HepG2 (cell line): ENCODE results near the gene TUBB4B. TPM values are rescaled to one million over a fixed set of nuclear protein-coding genes. Genes with fewer than 3 reads are reported as not detected.

Source experiments
- ARNT2 ChIP-seq: sonication (generic); formaldehyde crosslinking; IDR thresholded peaks from 2 replicates; pipeline ENCODE4 v1.8.0; 2022; ENCODE audit warnings: mild to moderate bottlenecking, low read depth, missing genetic modification reagents, moderate library complexity
- ELF3 ChIP-seq: IDR thresholded peaks from 2 replicates; pipeline ENCODE4 v1.6.1; 2016; ENCODE audit warnings: missing genetic modification reagents, missing compliant biosample characterization
- FOXK1 ChIP-seq: sonication (generic); formaldehyde crosslinking; IDR thresholded peaks from 2 replicates; pipeline ENCODE4 v1.4.0; 2020; ENCODE audit warnings: low read depth, missing genetic modification reagents, borderline replicate concordance
- GPN1 ChIP-seq: sonication (generic); formaldehyde crosslinking; IDR thresholded peaks from 2 replicates; pipeline ENCODE4 v1.5.1; 2020; ENCODE audit warnings: missing genetic modification reagents, borderline replicate concordance
- GTF2F1 ChIP-seq: fragments of 150-350 bp; IDR thresholded peaks from 2 replicates; pipeline ENCODE4 v1.6.1; 2014; ENCODE audit warnings: low read length
- GZF1 ChIP-seq: sonication (generic); formaldehyde crosslinking; IDR thresholded peaks from 2 replicates; pipeline ENCODE4 v1.5.1; 2020; ENCODE audit warnings: mild to moderate bottlenecking, missing genetic modification reagents
- KLF13 ChIP-seq: sonication (generic); formaldehyde crosslinking; IDR thresholded peaks from 2 replicates; pipeline ENCODE4 v1.4.0; 2020; ENCODE audit warnings: mild to moderate bottlenecking, missing genetic modification reagents
- KLF6 ChIP-seq: IDR thresholded peaks from 2 replicates; pipeline ENCODE4 v1.8.0; 2016; ENCODE audit warnings: missing biosample characterization, missing genetic modification reagents
- MED8 ChIP-seq: sonication (generic); formaldehyde crosslinking; IDR thresholded peaks from 2 replicates; pipeline ENCODE4 v1.8.1; 2023; ENCODE audit warnings: mild to moderate bottlenecking, missing genetic modification reagents; ENCODE audit not compliant: insufficient replicate concordance
- MTA1 ChIP-seq: sonication (generic); formaldehyde crosslinking; IDR thresholded peaks from 2 replicates; pipeline ENCODE4 v1.4.0; 2020; ENCODE audit warnings: missing genetic modification reagents, mild to moderate bottlenecking, borderline replicate concordance
- RBM22 ChIP-seq: fragments of 200-400 bp; formaldehyde crosslinking; optimal IDR thresholded peaks from 2 replicates; pipeline ENCODE3; 2017; ENCODE audit warnings: mild to moderate bottlenecking, low read length, moderate library complexity
- TSC22D2 ChIP-seq: sonication (generic); formaldehyde crosslinking; IDR thresholded peaks from 2 replicates; pipeline ENCODE4 v1.5.1; 2020; ENCODE audit warnings: missing genetic modification reagents, mild to moderate bottlenecking, borderline replicate concordance
- ZNF256 ChIP-seq: sonication (generic); formaldehyde crosslinking; conservative IDR thresholded peaks from 2 replicates; pipeline ENCODE4 v1.4.0; 2020; ENCODE audit warnings: missing genetic modification reagents
- ZNF501 ChIP-seq: sonication (generic); formaldehyde crosslinking; IDR thresholded peaks from 2 replicates; pipeline ENCODE4 v1.5.1; 2020; ENCODE audit warnings: mild to moderate bottlenecking, moderate library complexity, missing genetic modification reagents
- ZNF546 ChIP-seq: sonication (generic); formaldehyde crosslinking; conservative IDR thresholded peaks from 2 replicates; pipeline ENCODE4 v1.8.1; 2023; ENCODE audit warnings: mild to moderate bottlenecking, missing genetic modification reagents
- ZNF615 ChIP-seq: sonication (generic); formaldehyde crosslinking; IDR thresholded peaks from 2 replicates; pipeline ENCODE4 v1.5.0; 2020; ENCODE audit warnings: mild to moderate bottlenecking, missing genetic modification reagents, borderline replicate concordance
- ZNF761 ChIP-seq: sonication (generic); formaldehyde crosslinking; conservative IDR thresholded peaks from 2 replicates; pipeline ENCODE4 v1.4.0; 2020; ENCODE audit warnings: mild to moderate bottlenecking, missing genetic modification reagents
- ZNF792 ChIP-seq: IDR thresholded peaks from 2 replicates; pipeline ENCODE4 v1.6.1; 2016
- ZSCAN25 ChIP-seq: sonication (generic); formaldehyde crosslinking; IDR thresholded peaks from 2 replicates; pipeline ENCODE4 v1.8.0; 2022; ENCODE audit warnings: mild to moderate bottlenecking, missing genetic modification reagents
- ZSCAN9 ChIP-seq: IDR thresholded peaks from 2 replicates; pipeline ENCODE4 v1.6.1; 2016; ENCODE audit warnings: borderline replicate concordance
- polyA plus RNA-seq, 8 experiments: library from polyadenylated mRNA; depleted of rRNA in 3 of 8; stranded (reverse) in 7 of 8; unstranded in 1 of 8; fragments of >200 nt; fragmentation: Illumina TruSeq in 4 of 8; extraction: Trizol in 4 of 8; gene quantifications; 2 replicates each; pipeline versions ENCODE4 v1.2.1 to v1.2.3, GENCODE V29; 2011 to 2016; ENCODE audit warnings: low read depth in 4 of 8, missing spikeins in 1 of 8, mixed read lengths in 1 of 8; ENCODE audit not compliant: insufficient read depth in 1 of 8
- total RNA-seq, 5 experiments: library from RNA; depleted of rRNA; stranded (reverse); fragments of >200 nt; fragmentation: Illumina TruSeq; extraction: Trizol; gene quantifications; 2 replicates each; pipeline ENCODE4 v1.2.3, GENCODE V29; 2016; ENCODE audit warnings: low read depth in 1 of 5
- TF ChIP-seq, protein P1 (sequence below): conservative IDR thresholded peaks from 2 replicates; pipeline ENCODE4 v1.6.1; 2018; ENCODE audit warnings: missing genetic modification reagents
- TF ChIP-seq, protein P2 (sequence below): sonication (generic); formaldehyde crosslinking; IDR thresholded peaks from 2 replicates; pipeline ENCODE4 v1.4.0; 2020; ENCODE audit warnings: mild to moderate bottlenecking, missing genetic modification reagents
- TF ChIP-seq, protein P3 (sequence below): sonication (generic); formaldehyde crosslinking; conservative IDR thresholded peaks from 2 replicates; pipeline ENCODE4 v1.4.0; 2020; ENCODE audit warnings: missing genetic modification reagents
- TF ChIP-seq, protein P4 (sequence below), 2 experiments: sonication (generic) in 1 of 2; formaldehyde crosslinking in 1 of 2; IDR thresholded peaks; 2 replicates each; pipeline versions ENCODE4 v1.5.1 to v1.6.1; 2011 to 2020; ENCODE audit warnings: borderline replicate concordance in 1 of 2, low read depth in 1 of 2, low read length in 1 of 2, mild to moderate bottlenecking in 1 of 2, missing genetic modification reagents in 1 of 2, moderate library complexity in 1 of 2

Gene TUBB4B
- total and polyA plus RNA-seq, 2 of the 13 experiments (the other 11 are each of a cell fraction or from before 2014, with no cell fraction given), result 182 to 412 TPM

DNA sequence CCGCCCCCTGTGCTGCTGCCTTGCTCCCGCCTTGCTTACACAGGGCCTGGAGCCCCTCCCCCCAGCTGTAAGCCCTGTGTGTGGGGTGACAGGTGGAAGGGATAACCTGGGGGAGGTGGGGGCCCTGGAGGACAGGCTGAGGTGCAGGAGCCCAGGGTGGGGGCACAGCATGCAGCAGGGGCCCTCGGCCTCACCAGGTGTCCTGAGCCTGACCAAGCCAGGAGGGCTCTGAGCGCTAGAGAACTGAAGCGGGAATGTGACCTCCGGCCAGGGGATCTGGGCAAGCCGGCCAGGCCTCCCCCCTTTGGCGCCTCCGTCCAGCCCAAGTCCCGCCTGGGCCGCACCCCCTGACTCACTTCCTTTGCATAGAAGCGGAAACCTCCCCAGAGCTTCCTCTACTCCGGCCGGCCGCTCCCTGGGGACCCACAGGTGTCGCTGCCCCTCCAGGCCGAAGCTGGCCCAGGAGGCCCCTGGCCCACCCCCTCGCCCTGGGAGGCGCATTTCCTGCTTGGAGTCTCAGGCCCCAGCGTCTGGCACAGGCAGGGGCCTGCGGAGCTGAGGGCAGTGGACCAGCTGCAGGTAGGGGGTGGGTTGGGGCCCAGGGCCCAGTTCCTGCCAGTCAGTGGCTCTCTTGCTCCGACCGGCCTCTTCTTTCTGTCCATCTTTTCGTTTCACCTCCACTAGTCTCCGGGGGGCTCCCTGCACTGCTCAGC is 36.4 kb downstream of the TUBB4B start, which contains the start of gene TOR4A (continued):
- peak; percentile 60 for TF ChIP-seq ZNF546
- no peak for TF ChIP-seq ZNF761 (CRISPR knock-in tag)
- peak; percentile 81; the same call in 1 of the 2 replicates for TF ChIP-seq ZNF792
- TF ChIP-seq KLF6 (CRISPR knock-in tag), result peak; percentile 88
- TF ChIP-seq, protein P1, sequence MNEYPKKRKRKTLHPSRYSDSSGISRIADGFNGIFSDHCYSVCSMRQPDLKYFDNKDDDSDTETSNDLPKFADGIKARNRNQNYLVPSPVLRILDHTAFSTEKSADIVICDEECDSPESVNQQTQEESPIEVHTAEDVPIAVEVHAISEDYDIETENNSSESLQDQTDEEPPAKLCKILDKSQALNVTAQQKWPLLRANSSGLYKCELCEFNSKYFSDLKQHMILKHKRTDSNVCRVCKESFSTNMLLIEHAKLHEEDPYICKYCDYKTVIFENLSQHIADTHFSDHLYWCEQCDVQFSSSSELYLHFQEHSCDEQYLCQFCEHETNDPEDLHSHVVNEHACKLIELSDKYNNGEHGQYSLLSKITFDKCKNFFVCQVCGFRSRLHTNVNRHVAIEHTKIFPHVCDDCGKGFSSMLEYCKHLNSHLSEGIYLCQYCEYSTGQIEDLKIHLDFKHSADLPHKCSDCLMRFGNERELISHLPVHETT, result peak; percentile 32; the same call in 1 of the 2 replicates
- peak; percentile 88; the same call in 1 of the 2 replicates for TF ChIP-seq GZF1 (CRISPR knock-in tag)
- peak; percentile 96 for TF ChIP-seq ELF3 (CRISPR knock-in tag)
- peak; percentile 84 for TF ChIP-seq ZNF501 (CRISPR knock-in tag)
- peak; percentile 12 for TF ChIP-seq MED8 (CRISPR knock-in tag)
- TF ChIP-seq ZSCAN9 (CRISPR knock-in tag), result peak; percentile 65
- TF ChIP-seq GPN1 (CRISPR knock-in tag), result no peak
- TF ChIP-seq, protein P2, sequence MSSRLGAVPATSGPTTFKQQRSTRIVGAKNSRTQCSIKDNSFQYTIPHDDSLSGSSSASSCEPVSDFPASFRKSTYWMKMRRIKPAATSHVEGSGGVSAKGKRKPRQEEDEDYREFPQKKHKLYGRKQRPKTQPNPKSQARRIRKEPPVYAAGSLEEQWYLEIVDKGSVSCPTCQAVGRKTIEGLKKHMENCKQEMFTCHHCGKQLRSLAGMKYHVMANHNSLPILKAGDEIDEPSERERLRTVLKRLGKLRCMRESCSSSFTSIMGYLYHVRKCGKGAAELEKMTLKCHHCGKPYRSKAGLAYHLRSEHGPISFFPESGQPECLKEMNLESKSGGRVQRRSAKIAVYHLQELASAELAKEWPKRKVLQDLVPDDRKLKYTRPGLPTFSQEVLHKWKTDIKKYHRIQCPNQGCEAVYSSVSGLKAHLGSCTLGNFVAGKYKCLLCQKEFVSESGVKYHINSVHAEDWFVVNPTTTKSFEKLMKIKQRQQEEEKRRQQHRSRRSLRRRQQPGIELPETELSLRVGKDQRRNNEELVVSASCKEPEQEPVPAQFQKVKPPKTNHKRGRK (CRISPR knock-in tag), result no peak
- TF ChIP-seq RBM22, result no peak
- TF ChIP-seq KLF13 (CRISPR knock-in tag), result 0 out of 2 replicates have a peak, but pooled peaks have one; percentile 34
- no peak for TF ChIP-seq GTF2F1
- TF ChIP-seq, protein P3, sequence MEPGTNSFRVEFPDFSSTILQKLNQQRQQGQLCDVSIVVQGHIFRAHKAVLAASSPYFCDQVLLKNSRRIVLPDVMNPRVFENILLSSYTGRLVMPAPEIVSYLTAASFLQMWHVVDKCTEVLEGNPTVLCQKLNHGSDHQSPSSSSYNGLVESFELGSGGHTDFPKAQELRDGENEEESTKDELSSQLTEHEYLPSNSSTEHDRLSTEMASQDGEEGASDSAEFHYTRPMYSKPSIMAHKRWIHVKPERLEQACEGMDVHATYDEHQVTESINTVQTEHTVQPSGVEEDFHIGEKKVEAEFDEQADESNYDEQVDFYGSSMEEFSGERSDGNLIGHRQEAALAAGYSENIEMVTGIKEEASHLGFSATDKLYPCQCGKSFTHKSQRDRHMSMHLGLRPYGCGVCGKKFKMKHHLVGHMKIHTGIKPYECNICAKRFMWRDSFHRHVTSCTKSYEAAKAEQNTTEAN, result peak; percentile 52; the same call in 1 of the 2 replicates
- 0 out of 2 replicates have a peak, but pooled peaks have one; percentile 9 for TF ChIP-seq ZNF615 (CRISPR knock-in tag)
- TF ChIP-seq MTA1 (CRISPR knock-in tag), result peak; percentile 41; the same call in 1 of the 2 replicates
- 0 out of 2 replicates have a peak, but pooled peaks have one; percentile 18 for TF ChIP-seq FOXK1 (CRISPR knock-in tag)
- peak; percentile 51 for TF ChIP-seq ARNT2 (CRISPR knock-in tag)
- no peak for TF ChIP-seq ZNF256 (CRISPR knock-in tag)
- TF ChIP-seq, protein P4, sequence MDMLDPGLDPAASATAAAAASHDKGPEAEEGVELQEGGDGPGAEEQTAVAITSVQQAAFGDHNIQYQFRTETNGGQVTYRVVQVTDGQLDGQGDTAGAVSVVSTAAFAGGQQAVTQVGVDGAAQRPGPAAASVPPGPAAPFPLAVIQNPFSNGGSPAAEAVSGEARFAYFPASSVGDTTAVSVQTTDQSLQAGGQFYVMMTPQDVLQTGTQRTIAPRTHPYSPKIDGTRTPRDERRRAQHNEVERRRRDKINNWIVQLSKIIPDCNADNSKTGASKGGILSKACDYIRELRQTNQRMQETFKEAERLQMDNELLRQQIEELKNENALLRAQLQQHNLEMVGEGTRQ (IDR thresholded peaks at IDR 0.05; ENCODE audit: low read depth, low read length), result no peak
- TF ChIP-seq, protein P4 (CRISPR knock-in tag; IDR thresholded peaks at IDR 0.05; ENCODE audit: borderline replicate concordance), result 0 out of 2 replicates have a peak, but pooled peaks have one; percentile 41
- TF ChIP-seq ZSCAN25 (CRISPR knock-in tag), result peak; percentile 13; the same call in 1 of the 2 replicates
- TF ChIP-seq TSC22D2 (CRISPR knock-in tag), result 0 out of 2 replicates have a peak, but pooled peaks have one; percentile 28
